DMS153 treated with DMSO at 0.1 percent for 48 hours (cell line): ENCODE data around the gene ERCC4.

Experiments
- DNase-seq: peaks from one replicate; lab custom pipeline; 2025; ENCODE audit not compliant: unreplicated experiment; lab: John Stamatoyannopoulos, UW

The ERCC4 gene

DNA sequence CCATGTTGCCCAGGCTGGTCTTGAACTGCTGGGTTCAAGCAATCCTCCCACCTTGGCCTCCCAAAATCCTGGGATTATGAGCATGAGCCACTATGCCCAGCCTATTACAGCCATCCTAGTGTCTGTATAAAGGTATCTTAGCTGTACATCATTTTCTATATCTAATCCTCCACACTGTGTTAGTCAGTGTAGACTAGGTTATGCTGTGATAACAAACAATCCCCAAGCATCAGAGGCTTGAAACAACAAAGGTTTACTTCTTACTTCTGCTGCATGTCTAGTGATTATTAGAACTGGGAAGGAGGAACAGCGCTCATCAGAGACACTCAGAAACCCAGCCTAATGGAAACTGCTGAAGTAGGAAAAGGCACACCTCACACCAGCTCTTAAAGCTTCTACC is 68.1 kb downstream of the ERCC4 start:
- DNase-seq, result no peak

DNA sequence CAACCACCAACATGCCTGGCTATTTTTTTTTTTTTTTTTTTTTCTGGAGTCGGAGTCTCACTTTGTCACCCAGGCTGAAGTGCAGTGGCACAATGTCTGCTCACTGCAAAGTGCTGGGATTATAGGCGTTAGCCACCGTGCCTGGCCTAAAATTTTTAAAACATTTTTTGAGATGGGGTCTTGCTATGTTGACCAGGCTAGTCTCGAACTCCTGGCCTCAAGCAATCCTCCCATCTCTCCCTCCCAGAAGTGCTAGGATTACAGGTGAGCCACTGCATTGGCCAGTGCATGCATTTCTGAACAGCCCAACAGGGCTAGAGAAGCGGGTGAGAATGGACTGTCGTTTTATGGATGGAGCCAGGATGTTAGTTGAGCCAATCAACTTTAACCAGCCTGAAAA is 72.4 kb downstream of the ERCC4 start:
- no peak for DNase-seq

DNA sequence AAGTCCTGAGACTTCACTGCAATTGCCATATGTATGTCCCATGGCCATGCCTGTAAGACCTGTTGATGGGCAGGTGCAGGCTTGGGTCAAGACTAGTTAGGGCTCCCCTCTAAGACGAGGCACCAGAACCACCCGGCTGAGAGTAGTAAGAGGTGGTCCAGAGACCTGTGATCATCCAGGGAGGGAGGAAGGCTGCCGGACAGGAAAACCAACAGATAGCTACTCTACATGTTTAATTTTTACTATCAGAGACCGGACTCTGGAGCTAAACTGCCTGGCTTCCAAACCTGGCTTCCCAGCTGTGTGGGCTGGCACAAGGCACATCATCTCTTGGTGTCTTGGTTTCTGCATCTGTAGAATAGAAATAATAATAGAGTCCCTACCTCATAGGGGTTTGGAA is 73.0 kb downstream of the ERCC4 start:
- no peak for DNase-seq

DNA sequence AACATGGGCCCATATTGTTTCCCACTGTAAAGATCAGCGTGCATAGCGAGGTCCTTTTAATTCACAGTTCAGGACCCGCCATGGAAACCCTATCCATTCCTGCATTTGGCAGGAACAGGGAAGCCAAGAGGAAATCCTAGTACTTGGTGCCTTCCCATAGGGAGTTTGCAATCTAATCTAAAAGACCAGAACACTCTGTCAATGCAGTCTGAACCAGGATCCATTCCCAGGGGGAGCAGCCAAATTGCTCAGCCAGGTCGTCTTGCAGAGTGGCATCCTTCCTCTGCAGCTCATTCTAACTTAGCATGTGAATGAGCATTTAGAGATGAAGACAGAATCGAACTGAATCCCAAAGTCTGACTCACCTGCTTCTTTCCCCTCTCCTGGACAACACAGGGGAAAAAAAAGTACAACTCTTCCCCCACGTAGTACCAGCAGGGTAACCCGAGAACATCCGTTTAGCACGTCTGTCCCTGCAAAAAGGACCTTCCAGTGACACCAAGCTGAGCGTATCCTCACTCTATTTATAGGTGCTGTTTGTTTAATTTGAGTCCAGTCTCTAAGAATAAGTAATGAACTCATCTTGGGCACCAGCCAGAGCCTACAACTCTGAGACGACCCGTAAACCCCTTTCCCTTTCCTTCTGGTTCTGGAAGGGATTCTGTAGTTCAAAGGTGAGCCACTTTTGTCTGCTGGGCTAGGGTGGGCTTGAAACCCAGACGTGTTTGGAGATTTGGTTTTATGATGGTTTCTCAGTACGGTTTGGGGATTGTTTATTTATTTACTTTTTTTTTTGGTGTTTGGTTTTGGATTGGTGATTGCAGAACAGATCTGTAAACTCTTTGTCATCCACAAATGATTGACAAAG is 74.5 kb downstream of the ERCC4 start:
- no peak for DNase-seq

DNA sequence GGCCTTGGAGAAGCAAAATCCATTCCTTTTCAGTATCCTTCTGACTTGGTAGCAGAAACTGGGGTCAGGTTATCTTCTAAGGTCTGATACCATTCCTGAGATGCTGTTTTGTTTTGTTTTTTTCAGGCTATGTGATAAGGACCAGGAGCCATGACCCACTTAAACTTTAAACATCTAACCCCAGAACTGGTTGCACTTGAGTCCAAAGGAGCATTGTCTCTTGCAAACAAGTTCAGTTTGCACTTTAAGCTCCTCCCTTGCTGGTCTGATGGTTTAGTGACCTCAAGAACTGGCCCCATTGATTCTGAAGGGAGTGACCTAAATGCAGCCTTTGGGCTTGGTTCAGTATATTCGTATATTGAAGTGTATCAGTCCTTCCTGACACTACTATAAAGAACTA is 75.2 kb downstream of the ERCC4 start:
- DNase-seq, result no peak

DNA sequence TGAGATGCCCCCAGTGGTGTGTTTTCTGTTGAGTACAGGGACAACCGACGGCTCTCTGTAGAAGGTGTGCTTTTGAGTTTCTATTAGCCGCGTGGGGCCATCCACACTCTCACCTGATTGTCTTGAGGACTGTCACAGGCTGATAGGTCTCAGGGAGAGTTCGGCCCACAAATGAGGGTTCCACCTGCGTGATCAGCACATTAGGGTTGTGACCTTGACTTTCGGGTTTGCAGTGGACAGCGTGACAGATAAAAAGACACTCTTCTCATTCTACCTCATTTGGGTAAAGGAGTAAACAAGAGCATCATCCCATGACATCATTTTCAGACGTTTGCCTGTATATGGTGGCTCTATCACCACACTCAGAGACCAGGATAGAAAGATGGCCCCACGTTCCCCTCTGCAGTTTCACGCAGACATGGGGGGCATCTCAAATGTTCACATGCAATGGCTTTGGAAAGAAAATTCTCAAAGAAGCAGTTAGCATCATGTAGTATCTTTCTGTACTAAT is 76.9 kb downstream of the ERCC4 start:
- DNase-seq, result no peak

DNA sequence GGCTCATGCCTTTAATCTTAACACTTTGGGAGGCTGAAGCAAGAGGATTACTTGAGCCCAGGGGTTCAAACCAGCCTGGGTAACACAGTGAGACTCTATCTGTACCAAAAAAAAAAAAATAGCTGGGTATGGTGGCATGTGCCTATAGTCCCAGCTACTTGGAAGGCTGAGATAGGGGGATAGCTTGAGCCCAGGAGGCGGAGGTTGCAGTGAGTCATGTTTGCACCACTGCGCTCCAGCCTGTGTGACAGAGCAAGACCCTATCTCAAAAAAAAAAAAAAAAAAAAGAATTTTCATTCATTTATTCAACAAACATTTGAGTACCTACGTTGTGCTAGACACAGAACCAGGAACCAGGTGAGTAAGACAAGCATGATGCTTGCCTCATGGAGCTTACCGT is 77.6 kb downstream of the ERCC4 start:
- DNase-seq, result no peak

DNA sequence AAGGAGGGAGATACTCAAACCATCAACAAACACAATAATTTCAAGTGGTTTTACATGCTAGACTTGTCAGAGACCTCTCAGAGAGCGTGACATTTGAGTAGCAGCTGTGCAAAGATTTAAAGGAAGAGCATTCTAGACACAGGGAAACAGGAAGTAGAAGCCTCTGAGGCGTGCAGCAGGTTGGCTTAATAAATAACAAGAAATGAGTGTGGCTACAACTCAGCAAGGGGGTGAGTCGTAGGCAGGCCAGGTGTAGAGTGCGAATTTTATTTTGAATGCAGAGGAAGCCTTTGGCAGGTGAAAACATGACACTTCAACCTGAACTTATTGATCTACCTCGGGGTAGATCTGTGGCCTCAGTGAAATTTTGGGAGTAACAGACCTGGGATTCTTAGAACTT is 78.0 kb downstream of the ERCC4 start:
- DNase-seq, result peak; percentile 21

DNA sequence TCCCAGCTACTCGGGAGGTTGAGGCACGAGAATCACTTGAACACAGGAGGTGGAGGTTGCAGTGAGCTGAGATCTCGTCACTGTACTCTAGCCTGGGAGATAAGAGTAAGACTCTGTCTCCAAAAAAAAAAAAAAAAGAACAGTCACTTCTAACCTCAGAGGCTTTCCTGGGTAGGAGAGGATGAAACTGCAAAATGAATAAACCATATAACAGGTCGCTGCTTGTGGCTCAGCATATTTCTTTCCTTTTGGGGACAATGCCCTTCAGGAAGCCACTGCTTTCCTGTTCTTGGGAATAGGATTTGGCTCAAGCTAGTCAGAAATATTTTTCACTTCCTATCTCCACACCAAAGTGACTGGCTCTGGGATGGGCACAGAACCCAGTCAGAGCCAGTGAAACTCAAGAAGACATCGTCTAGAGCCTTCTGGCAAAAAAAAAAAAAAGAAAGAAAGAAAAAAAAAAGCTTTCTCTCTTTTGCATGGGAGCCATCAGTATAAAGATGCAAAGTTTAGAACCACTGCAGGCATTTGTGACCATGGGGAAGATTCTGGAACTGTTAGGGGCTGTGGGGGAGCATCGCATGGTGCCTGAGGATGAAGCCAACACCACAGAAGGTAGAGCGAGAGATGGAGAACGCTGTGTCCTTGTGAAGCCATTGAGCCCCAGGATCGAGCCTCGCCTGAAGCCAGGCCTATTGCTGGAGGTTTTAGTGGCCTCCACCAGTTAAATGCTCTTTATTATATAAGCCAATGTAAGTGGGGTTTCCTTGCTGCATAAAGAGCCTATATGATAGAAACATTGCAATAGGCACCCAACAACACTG is 79.3 kb downstream of the ERCC4 start:
- no peak for DNase-seq

DNA sequence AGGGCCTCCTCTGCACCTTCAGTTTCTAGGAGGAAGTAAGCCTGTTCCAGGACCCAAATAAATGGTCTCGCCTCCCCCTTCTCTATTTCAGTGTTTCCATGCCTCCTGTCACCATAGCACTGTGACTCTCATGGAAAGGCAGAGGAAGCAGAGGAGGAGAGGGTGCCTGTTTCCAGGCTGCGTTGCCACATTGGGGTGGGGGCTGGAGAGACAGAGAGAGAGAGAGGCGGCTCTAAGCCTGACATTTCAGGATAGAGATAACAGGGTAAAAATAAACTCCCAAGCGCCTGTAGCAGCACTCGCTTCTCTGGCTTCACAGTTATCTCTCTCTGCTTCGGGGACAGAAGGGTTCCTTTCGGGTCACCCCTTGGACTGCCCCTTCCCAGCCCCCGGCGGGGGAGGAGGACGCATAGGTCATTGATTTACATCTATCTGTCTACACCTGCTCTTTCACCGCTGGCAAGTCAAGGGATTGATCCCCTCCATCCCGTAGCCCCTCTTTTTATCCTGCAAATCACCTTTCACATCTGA is 80.0 kb downstream of the ERCC4 start:
- DNase-seq, result no peak

DNA sequence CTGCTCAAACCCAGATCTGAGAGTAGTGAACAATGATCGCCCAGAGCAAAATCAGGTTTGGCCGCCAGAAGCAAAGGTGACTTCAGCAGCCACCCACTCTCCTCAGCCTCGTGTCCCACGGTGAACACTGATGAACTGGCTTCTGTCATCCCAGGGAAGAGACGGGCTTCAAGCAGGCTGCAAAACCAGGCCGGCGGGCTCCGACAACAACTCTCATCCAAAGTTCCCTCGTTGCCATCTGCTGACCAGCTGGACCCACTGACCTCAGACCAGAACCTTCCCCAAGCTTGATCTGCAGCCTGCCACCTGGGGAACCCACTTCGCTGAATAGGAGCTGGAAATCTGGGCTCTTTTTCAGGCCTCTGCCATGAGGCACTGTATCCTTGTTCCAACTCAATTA is 81.6 kb downstream of the ERCC4 start:
- no peak for DNase-seq
